HepG2 (cell line): ENCODE data around the gene MIGA2. TPM values are rescaled to one million over a fixed set of nuclear protein-coding genes. Genes with fewer than 3 reads are reported as not detected.

Experiments
- ATAC-seq: fragments of 200-7000 bp; cut with Tn5 transposase; 3 replicates; pipeline ENCODE4 v1.9.1; 2020; ENCODE audit warnings: mild to moderate bottlenecking, moderate library complexity
- BruUV-seq: library from RNA; stranded (reverse); fragments of 400-500 nt; replicated peaks from 2 replicates; lab custom pipeline; 2021; lab: Mats Ljungman, UMichigan
- CTCF ChIA-PET: fragments of 300-600 bp; formaldehyde crosslinking; extraction: SDS; loops from one replicate; lab custom pipeline; 2021; ENCODE audit warnings: low total read pairs, inconsistent platforms, low intra/inter-chr PET ratio; lab: Yijun Ruan, JAX
- POLR2A ChIA-PET: fragments of 350-600 bp; sonication (Branson Sonifier 250); formaldehyde crosslinking; loops from one replicate; lab custom pipeline; 2020; ENCODE audit warnings: antibody characterized with exemption, inconsistent platforms; lab: Yijun Ruan, JAX
- DNase-seq: peaks from one replicate; pipeline ENCODE4 v3.0.0-alpha.2; 2015; ENCODE audit warnings: low spot score
- FAIRE-seq: peaks from 3 replicates; lab custom pipeline; 2011; peaks lifted over from hg19 to GRCh38; lab: Jason Lieb, UNC
- H2AFZ ChIP-seq: one replicate; pipeline ENCODE4 v1.6.1; 2011; ENCODE audit warnings: low read length, inconsistent platforms
- H3K27ac ChIP-seq: fragments of 300-600 bp; 3 replicates; pipeline ENCODE4 v1.8.0; 2011; ENCODE audit warnings: mixed run types, mild to moderate bottlenecking, mixed read lengths, low read length, inconsistent platforms; ENCODE audit not compliant: insufficient read depth; ENCODE audit errors: extremely low read length
- H3K27me3 ChIP-seq, 2 experiments: fragments of 200-600 bp in 1 of 2; 2 replicates in 1 of 2; 3 replicates in 1 of 2; pipeline versions ENCODE4 v1.6.0 to v1.8.0; 2011; ENCODE audit warnings: low read length in 2 of 2, mild to moderate bottlenecking in 2 of 2, moderate library complexity in 2 of 2, inconsistent platforms in 1 of 2; ENCODE audit not compliant: insufficient read depth in 2 of 2, control insufficient read depth in 1 of 2
- H3K36me3 ChIP-seq, 2 experiments: fragments of 200-600 bp in 1 of 2; replicated peaks in 1 of 2; 2 replicates in 1 of 2; 3 replicates in 1 of 2; pipeline versions ENCODE4 v1.5.1 to v1.8.0; 2011; ENCODE audit warnings: low read length in 2 of 2, inconsistent platforms in 1 of 2; ENCODE audit not compliant: insufficient read depth in 2 of 2, control insufficient read depth in 1 of 2
- H3K4me1 ChIP-seq: 2 replicates; pipeline ENCODE4 v1.5.1; 2012; ENCODE audit warnings: low read length, inconsistent platforms; ENCODE audit not compliant: insufficient read depth
- H3K4me2 ChIP-seq: 2 replicates; pipeline ENCODE4 v1.6.0; 2011; ENCODE audit warnings: low read depth, low read length, inconsistent platforms
- H3K4me3 ChIP-seq, 3 experiments: fragments of 200-600 bp in 1 of 3; sonication (generic), shearing (Covaris generic) in 1 of 3; replicated peaks in 1 of 3; 2 replicates each; pipeline ENCODE4 v1.5.1; 2011 to 2016; ENCODE audit warnings: low read length in 3 of 3, inconsistent platforms in 2 of 3, low read depth in 2 of 3, mild to moderate bottlenecking in 2 of 3, control low read depth in 1 of 3, mixed read lengths in 1 of 3; ENCODE audit not compliant: insufficient read depth in 1 of 3
- H3K79me2 ChIP-seq: one replicate; pipeline ENCODE4 v1.6.1; 2011; ENCODE audit warnings: low read length, inconsistent platforms; ENCODE audit not compliant: insufficient read depth
- H3K9ac ChIP-seq: 2 replicates; pipeline ENCODE4 v1.6.0; 2011; ENCODE audit warnings: mild to moderate bottlenecking, low read depth, low read length, inconsistent platforms; ENCODE audit not compliant: insufficient read depth
- H3K9me3 ChIP-seq: 2 replicates; pipeline ENCODE4 v1.5.1; 2012; ENCODE audit warnings: mild to moderate bottlenecking, low read length
- H4K20me1 ChIP-seq: 2 replicates; pipeline ENCODE4 v1.6.0; 2011; ENCODE audit warnings: inconsistent platforms, mild to moderate bottlenecking, low read length, moderate library complexity; ENCODE audit not compliant: insufficient read depth
- AGO2 ChIP-seq: fragments of 200-400 bp; formaldehyde crosslinking; optimal IDR thresholded peaks from 2 replicates; pipeline ENCODE3; 2017; ENCODE audit warnings: mild to moderate bottlenecking, low read depth, low read length, moderate library complexity
- DPF2 ChIP-seq: sonication (generic); formaldehyde crosslinking; IDR thresholded peaks from 2 replicates; pipeline ENCODE4 v1.4.0; 2020; ENCODE audit warnings: mild to moderate bottlenecking, low read depth, missing genetic modification reagents, borderline replicate concordance
- E2F1 ChIP-seq: sonication (generic); formaldehyde crosslinking; IDR thresholded peaks from 2 replicates; pipeline ENCODE4 v1.5.0; 2020; ENCODE audit warnings: missing genetic modification reagents
- ETS1 ChIP-seq: sonication (generic); formaldehyde crosslinking; IDR thresholded peaks from 2 replicates; pipeline ENCODE4 v1.4.0; 2020; ENCODE audit warnings: missing genetic modification reagents
- HNF4A ChIP-seq: sonication (generic); formaldehyde crosslinking; IDR thresholded peaks from 2 replicates; pipeline ENCODE4 v1.4.0; 2020; ENCODE audit warnings: missing genetic modification reagents
- KDM2A ChIP-seq: sonication (generic); formaldehyde crosslinking; IDR thresholded peaks from 2 replicates; pipeline ENCODE4 v1.4.0; 2020; ENCODE audit warnings: low read depth, missing genetic modification reagents, borderline replicate concordance
- SP5 ChIP-seq: IDR thresholded peaks from 2 replicates; pipeline ENCODE4 v1.6.1; 2016; ENCODE audit warnings: low read depth, borderline replicate concordance
- TOE1 ChIP-seq: sonication (generic); formaldehyde crosslinking; IDR thresholded peaks from 2 replicates; pipeline ENCODE4 v1.4.0; 2020; ENCODE audit warnings: mild to moderate bottlenecking, missing genetic modification reagents
- TRIM24 ChIP-seq: sonication (generic); formaldehyde crosslinking; IDR thresholded peaks from 2 replicates; pipeline ENCODE4 v1.8.0; 2022; ENCODE audit warnings: mild to moderate bottlenecking, missing genetic modification reagents
- ZNF160 ChIP-seq: sonication (generic); formaldehyde crosslinking; IDR thresholded peaks from 2 replicates; pipeline ENCODE4 v1.8.0; 2022; ENCODE audit warnings: mild to moderate bottlenecking, inconsistent platforms, missing genetic modification reagents
- ZNF703 ChIP-seq: sonication (generic); formaldehyde crosslinking; IDR thresholded peaks from 2 replicates; pipeline ENCODE4 v1.5.1; 2020; ENCODE audit warnings: missing genetic modification reagents, mild to moderate bottlenecking, moderate library complexity, borderline replicate concordance
- WGBS: methylation state at CpG from one replicate; pipeline ENCODE4 v1.1.6; 2017; ENCODE audit warnings: low lambda C conversion rate; 5-methylcytosine and 5-hydroxymethylcytosine counted together
- in situ Hi-C: cut with HindIII; loops from 2 replicates; pipeline ENCODE4 v1.10.0; 2017; ENCODE audit warnings: low pct_unique_long_range_greater_than_20kb; ENCODE audit not compliant: extremely low pct_ligation_motif_present
- intact Hi-C: fragments of 100-400 bp; cut with micrococcal nuclease; formaldehyde crosslinking; loops from one replicate; pipeline ENCODE4 v1.10.0; 2022; ENCODE audit not compliant: unreplicated experiment
- polyA plus RNA-seq, 8 experiments: library from polyadenylated mRNA; depleted of rRNA in 3 of 8; stranded (reverse) in 7 of 8; unstranded in 1 of 8; fragments of >200 nt; fragmentation: Illumina TruSeq in 4 of 8; extraction: Trizol in 4 of 8; gene quantifications; 2 replicates each; pipeline versions ENCODE4 v1.2.1 to v1.2.3, GENCODE V29; 2011 to 2016; ENCODE audit warnings: low read depth in 4 of 8, missing spikeins in 1 of 8, mixed read lengths in 1 of 8; ENCODE audit not compliant: insufficient read depth in 1 of 8
- total RNA-seq, 5 experiments: library from RNA; depleted of rRNA; stranded (reverse); fragments of >200 nt; fragmentation: Illumina TruSeq; extraction: Trizol; gene quantifications; 2 replicates each; pipeline ENCODE4 v1.2.3, GENCODE V29; 2016; ENCODE audit warnings: low read depth in 1 of 5

Gene MIGA2
- total and polyA plus RNA-seq, 2 of the 13 experiments (the other 11 are each of a cell fraction or from before 2014, with no cell fraction given) = 10.8 to 17.1 TPM

- TF ChIP-seq TRIM24 (CRISPR knock-in tag) = no peak
- peak; percentile 26 for TF ChIP-seq AGO2
- TF ChIP-seq DPF2 (CRISPR knock-in tag) = no peak
- H3K9me3 ChIP-seq = no peaks in the 10 kb centered on the region
- no peak overlapping the region for H3K27ac ChIP-seq
- no peak overlapping the region for H3K4me2 ChIP-seq
- no peak overlapping the region for H3K4me3 ChIP-seq
- ChIA-PET CTCF (no interaction called here), POLR2A (interaction anchor here (0.9 kb wide), 1 partner anchor 12 kb away, joined by 3 read pairs; the partner anchor contains the start of gene DOLPP1)
- FAIRE-seq = no peak
- no TSS peak for BruUV-seq
- H3K79me2 ChIP-seq = no peaks in the 10 kb centered on the region
- no peak for DNase-seq
- ATAC-seq = no peak
- peaks cover 3 to 19% of the 10 kb centered on the region in 2 experiments; a peak in 4 of 5 replicates for H3K36me3 ChIP-seq
- no peak overlapping the region for H3K9ac ChIP-seq
- peaks cover 15% of the 10 kb centered on the region for H3K4me1 ChIP-seq
- H4K20me1 ChIP-seq = no peaks in the 10 kb centered on the region
- H2AFZ ChIP-seq = no peak overlapping the region
- in situ Hi-C loops (no loop called here), intact Hi-C loops (no loop called here)
- H3K27me3 ChIP-seq = no peaks in the 10 kb centered on the region
- 100% methylated on average over 4 of the region's 31 CpGs for WGBS
Observed at GRCh38 chr9:129068990-129069861, 32.8 kb downstream of the MIGA2 start.

GRCh38 chr9:129069862-129070641, 33.6 kb downstream of the MIGA2 start:
- in situ Hi-C loops = no loop called here
- H3K4me1 ChIP-seq = peaks cover 13% of the 10 kb centered on the region
- TF ChIP-seq SP5 (no peak), ZNF160 (no peak), ETS1 (CRISPR knock-in tag) (no peak), HNF4A (no peak), KDM2A (CRISPR knock-in tag) (no peak), TOE1 (CRISPR knock-in tag) (no peak), E2F1 (CRISPR knock-in tag) (no peak), ZNF703 (CRISPR knock-in tag) (no peak)

More at GRCh38 chr9:129069862-129070641, 33.6 kb downstream of the MIGA2 start:
- Histone ChIP-seq H3K79me2 (no peaks in the 10 kb centered on the region), H3K27ac (no peak overlapping the region), H2AFZ (no peak overlapping the region), H3K36me3 (peaks cover 3 to 19% of the 10 kb centered on the region in 2 experiments; a peak in 4 of 5 replicates), H3K4me2 (no peak overlapping the region), H3K4me3 (no peak overlapping the region), H3K9ac (no peak overlapping the region), H3K27me3 (no peaks in the 10 kb centered on the region), H3K9me3 (no peaks in the 10 kb centered on the region), H4K20me1 (no peaks in the 10 kb centered on the region)
- POLR2A ChIA-PET = interaction anchor here (0.9 kb wide), 1 partner anchor 11 kb away, joined by 3 read pairs; the partner anchor contains the start of gene DOLPP1
- ATAC-seq (peak; percentile 21; the same call in 2 of the 3 replicates), FAIRE-seq (no peak), DNase-seq (no peak)
- 94% methylated on average over 15 of the region's 26 CpGs for WGBS
- intact Hi-C loops = no loop called here
- CTCF ChIA-PET = no interaction called here
- BruUV-seq = no TSS peak
